Activated CD8-positive, alpha-beta memory T cell treated with anti-CD3 and anti-CD28 coated beads, Interleukin-2, amount 10 ng/mL, durations not matched to agents 7 days and 5 days (primary cell): ENCODE measurements around the gene LOC101059915.
A peak's percentile ranks its signal among the peaks of the same experiment; 100 is the strongest.
"Not testable (repeated sequence)": the region's sequence is repeated elsewhere in the genome, so short reads cannot be mapped to it uniquely, and the experiment has no call there.

ENCODE experiments used
- ATAC-seq: fragments of 150-1000 bp; cut with Tn5 transposase; one replicate; pipeline ENCODE4 v1.10.0; 2021; ENCODE audit warnings: moderate library complexity
- CTCF ChIA-PET: fragments of 350-600 bp; sonication (Branson Sonifier 250); formaldehyde crosslinking; loops from one replicate; lab custom pipeline; 2021; ENCODE audit warnings: antibody characterized with exemption; lab: Charles Lee
- DNase-seq: peaks from one replicate; pipeline ENCODE4 v3.0.0-alpha.2; 2020
- H3K27ac Mint-ChIP-seq: one replicate; pipeline ENCODE4 v1.8.0; 2021; ENCODE audit warnings: mild to moderate bottlenecking, mixed read lengths
- H3K27me3 Mint-ChIP-seq: one replicate; pipeline ENCODE4 v1.8.0; 2021; ENCODE audit warnings: mixed read lengths
- H3K36me3 Mint-ChIP-seq: one replicate; pipeline ENCODE4 v1.8.0; 2021; ENCODE audit warnings: mild to moderate bottlenecking, mixed read lengths
- H3K4me1 Mint-ChIP-seq: one replicate; pipeline ENCODE4 v1.8.0; 2021; ENCODE audit warnings: mixed read lengths
- H3K4me3 Mint-ChIP-seq: one replicate; pipeline ENCODE4 v1.8.0; 2021; ENCODE audit warnings: mild to moderate bottlenecking, moderate library complexity, mixed read lengths
- H3K9me3 Mint-ChIP-seq: one replicate; pipeline ENCODE4 v1.8.0; 2022; ENCODE audit warnings: low read depth, mixed read lengths

The LOC101059915 gene

DNA sequence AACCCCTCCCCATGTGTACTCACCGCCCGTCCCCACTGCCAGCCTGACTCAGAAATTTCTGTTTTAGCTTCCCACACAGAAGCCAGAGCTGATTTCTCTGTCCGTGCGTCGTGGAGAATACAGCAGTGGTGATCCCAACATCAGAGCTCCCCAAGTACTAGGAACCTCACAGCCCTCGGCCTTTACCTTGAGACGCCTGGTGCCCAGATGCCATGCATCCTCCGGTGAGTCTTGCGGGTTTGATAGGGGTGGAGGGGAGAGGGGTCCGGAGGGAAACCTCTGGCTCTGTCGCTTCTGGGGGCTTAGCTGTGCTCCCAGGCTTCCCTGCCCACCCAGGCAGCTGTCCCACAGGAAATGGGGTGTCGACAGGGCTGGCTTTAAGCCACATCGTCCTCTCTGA, 2.1 kb downstream of the LOC101059915 start:
- no peaks in the 10 kb centered on the region for H3K9me3 Mint-ChIP-seq
- H3K27me3 Mint-ChIP-seq: peaks cover 9% of the 10 kb centered on the region
- H3K4me1 Mint-ChIP-seq: peaks cover 18% of the 10 kb centered on the region
- DNase-seq: no peak
- H3K27ac Mint-ChIP-seq: no peak overlapping the region
- ATAC-seq: no peak
- H3K4me3 Mint-ChIP-seq: no peak overlapping the region
- CTCF ChIA-PET: no interaction called here
- H3K36me3 Mint-ChIP-seq: no peaks in the 10 kb centered on the region

DNA sequence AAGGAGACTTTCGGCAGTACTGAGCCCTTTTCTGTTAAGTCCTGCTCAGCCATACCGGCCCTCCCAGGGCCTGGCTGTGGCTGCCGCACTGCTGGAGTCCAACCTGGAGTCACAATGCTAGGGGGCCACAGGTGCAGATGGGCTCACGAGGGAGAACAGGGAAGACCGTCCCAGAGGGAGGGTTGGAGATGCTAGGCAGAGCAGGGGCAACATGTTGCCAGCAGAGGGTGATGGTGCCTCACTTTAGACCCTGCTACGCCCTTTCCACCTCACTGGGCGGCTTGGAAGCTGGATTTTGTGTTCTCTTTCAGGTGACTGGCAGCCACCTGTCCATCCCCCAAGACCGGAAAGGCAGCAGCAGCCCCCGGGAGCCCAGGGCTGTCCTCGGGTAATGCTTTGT, 2.6 kb downstream of the LOC101059915 start:
- H3K27me3 Mint-ChIP-seq, H3K36me3 Mint-ChIP-seq, H3K4me3 Mint-ChIP-seq, H3K9me3 Mint-ChIP-seq, H3K27ac Mint-ChIP-seq, DNase-seq: not testable (repeated sequence)
- peak; percentile 61 for ATAC-seq
- CTCF ChIA-PET: interaction anchor here (1.6 kb wide), 1 partner anchor 189 kb away, joined by 3 read pairs; no protein-coding TSS in a partner anchor
- peaks cover 18% of the 10 kb centered on the region for H3K4me1 Mint-ChIP-seq

DNA sequence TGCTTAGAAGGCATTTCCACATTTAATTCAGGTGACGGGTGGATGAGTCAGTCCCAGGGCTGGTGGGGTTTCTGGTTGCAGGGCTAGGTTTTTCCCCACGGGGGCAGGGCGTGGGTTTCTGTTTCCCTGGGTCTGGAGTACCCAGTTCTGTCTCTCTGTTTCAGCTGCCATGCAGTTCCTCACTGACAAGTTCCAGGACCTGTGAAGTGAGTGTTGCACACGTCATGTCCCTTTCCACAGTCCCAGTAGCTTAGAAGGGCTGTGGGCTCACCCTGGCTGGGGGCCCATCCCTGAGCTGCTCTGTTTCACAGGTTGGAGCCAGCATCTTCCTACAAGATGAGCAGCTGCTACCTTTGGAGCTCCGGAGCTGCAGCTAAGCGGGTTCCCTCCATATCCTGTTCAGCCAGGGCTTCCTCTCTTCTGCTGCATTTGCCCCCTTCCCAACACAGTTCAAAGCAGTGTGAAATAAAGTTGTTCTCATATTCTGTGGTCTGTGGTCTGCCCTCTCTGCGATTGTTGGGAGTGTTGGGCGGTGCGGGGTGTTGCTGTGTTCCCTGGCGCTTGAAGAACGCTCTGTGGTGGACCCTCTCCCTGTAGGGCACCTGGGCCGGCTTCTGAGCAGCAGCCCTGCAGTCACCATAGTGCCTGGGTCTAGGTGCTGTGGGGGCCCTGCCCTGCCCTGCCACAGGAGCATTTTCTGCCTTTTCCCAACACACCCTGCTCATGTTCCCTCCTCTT, 3.9 kb downstream of the LOC101059915 start:
- Mint-ChIP-seq H3K9me3 (no peaks in the 10 kb centered on the region), H3K4me1 (peaks cover 18% of the 10 kb centered on the region), H3K27me3 (peaks cover 9% of the 10 kb centered on the region), H3K36me3 (no peaks in the 10 kb centered on the region), H3K27ac (no peak overlapping the region), H3K4me3 (no peak overlapping the region)
- CTCF ChIA-PET: interaction anchor here (1.6 kb wide), 1 partner anchor 188 kb away, joined by 3 read pairs; no protein-coding TSS in a partner anchor
- ATAC-seq (no peak), DNase-seq (no peak)

DNA sequence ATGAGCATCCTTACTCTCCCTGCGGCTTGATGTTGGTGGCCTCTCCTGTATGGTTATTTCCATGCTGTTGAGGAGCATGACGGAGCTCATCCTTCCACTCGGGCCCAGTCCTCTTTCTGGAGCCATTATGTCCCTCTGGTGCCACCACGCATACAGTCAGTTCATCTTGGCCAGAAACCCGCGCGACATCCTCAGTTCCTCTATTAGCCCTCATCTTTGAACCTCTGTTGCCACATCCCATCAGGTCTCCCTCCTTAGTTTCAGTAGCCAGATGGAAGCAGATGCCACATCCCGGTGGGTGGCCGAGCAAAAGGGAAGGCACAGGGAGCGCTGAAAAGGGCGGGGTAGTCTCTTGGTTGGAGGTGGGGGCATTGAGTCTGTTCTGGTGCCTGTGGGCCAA, 4.6 kb downstream of the LOC101059915 start:
- no peak overlapping the region for H3K27ac Mint-ChIP-seq
- H3K27me3 Mint-ChIP-seq: peaks cover 9% of the 10 kb centered on the region
- CTCF ChIA-PET: no interaction called here
- H3K9me3 Mint-ChIP-seq: no peaks in the 10 kb centered on the region
- peaks cover 18% of the 10 kb centered on the region for H3K4me1 Mint-ChIP-seq
- ATAC-seq: no peak
- no peak for DNase-seq
- no peak overlapping the region for H3K4me3 Mint-ChIP-seq
- no peaks in the 10 kb centered on the region for H3K36me3 Mint-ChIP-seq

DNA sequence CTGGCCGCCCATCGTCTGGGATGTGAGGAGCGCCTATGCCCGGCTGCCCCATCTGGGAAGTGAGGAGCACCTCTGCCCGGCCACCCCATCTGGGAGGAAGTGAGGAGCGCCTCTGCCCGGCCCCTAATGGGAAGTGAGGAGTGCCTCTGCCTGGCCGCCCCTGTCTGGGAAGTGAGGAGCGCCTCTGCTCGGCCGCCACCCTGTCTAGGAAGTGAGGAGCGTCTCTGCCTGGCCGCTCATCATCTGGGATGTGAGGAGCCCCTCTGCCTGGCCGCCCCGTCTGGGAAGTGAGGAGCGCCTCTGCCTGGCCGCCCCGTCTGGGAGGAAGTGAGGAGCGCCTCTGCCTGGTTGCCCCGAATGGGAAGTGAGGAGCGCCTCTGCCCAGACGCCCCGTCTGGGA, 8.3 kb downstream of the LOC101059915 start:
- H3K27me3 Mint-ChIP-seq, CTCF ChIA-PET, H3K4me3 Mint-ChIP-seq, ATAC-seq, DNase-seq, H3K36me3 Mint-ChIP-seq, H3K27ac Mint-ChIP-seq, H3K9me3 Mint-ChIP-seq: not testable (repeated sequence)
- H3K4me1 Mint-ChIP-seq: peaks cover 13% of the 10 kb centered on the region

DNA sequence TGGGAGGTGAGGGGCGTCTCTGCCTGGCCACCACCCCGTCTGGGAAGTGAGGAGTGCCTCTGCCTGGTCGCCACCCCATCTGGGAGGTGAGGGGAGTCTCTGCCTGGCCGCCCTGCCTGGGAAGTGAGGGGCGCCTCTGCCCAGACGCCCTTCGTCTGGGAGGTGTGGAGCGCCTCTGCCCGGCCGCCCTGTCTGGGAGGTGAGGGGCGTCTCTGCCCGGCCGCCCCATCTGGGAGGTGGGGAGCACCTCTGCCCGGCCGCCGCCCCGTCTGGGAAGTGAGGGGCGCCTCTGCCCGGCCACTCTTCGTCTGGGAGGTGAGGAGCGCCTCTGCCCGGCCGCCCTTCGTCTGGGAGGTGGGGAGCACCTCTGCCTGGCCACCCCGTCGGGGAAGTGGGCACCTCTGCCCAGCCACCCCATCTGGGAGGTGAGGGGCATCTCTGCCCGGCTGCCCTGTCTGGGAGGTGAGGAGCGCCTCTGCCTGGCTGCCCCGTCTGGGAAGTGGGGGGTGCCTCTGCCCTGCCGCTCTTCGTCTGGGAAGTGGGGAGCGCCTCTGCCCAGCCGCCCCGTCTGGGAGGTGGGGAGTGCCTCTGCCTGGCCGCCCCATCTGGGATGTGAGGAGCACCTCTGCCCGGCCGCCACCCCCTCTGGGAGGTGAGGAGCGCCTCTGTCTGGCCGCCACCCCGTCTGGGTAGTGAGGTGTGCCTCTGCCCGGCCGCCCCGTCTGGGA, 8.9 kb downstream of the LOC101059915 start:
- CTCF ChIA-PET, H3K4me1 Mint-ChIP-seq, H3K4me3 Mint-ChIP-seq, H3K36me3 Mint-ChIP-seq, H3K9me3 Mint-ChIP-seq, H3K27me3 Mint-ChIP-seq, H3K27ac Mint-ChIP-seq, ATAC-seq, DNase-seq: not testable (repeated sequence)

DNA sequence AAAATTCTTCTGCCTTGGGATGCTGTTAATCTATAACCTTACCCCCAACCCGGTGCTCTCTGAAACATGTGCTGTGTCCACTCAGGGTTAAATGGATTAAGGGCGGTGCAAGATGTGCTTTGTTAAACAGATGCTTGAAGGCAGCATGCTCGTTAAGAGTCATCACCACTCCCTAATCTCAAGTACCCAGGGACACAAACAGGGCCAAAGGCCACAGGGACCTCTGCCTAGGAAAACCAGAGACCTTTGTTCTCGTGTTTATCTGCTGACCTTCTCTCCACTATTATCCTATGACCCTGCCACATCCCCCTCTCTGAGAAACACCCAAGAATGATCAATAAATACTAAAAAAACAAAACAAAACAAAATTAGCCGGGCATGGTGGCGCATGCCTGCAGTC, 9.8 kb downstream of the LOC101059915 start:
- ATAC-seq, H3K4me1 Mint-ChIP-seq, H3K27ac Mint-ChIP-seq, H3K4me3 Mint-ChIP-seq, H3K9me3 Mint-ChIP-seq, CTCF ChIA-PET, H3K36me3 Mint-ChIP-seq, DNase-seq, H3K27me3 Mint-ChIP-seq: not testable (repeated sequence)

DNA sequence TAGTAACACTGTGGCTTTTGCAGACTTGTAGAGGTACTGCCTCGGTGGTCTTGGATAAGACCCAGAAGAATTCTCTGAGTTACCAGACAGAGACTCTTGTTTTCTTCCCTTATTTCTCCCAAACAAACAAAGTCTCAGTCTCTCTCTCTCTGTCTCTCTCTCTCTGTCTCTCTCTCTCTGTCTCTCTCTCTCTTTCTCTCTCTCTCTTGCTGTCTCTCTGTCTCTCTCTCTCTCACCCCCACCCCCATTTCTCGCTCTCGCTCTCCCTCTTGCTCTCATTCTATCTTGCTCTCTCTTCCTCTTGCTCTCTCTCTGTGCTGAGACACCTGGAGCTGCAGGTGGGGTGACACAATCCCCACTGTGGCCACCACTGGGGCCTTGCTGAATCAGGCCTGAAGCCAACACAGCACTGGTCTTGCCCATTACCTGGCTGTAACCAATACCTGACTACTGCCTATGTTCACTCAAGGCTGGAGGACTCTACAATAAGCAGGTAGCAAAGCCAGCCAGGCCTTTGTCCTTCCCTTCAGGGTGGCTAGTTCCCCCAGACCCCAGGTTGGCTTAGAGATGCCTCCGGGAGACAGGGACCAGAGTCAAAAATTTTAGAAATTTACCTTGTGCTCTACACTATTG, 12.3 kb downstream of the LOC101059915 start:
- Mint-ChIP-seq H3K27me3 (no peaks in the 10 kb centered on the region), H3K4me3 (no peak overlapping the region), H3K36me3 (no peaks in the 10 kb centered on the region), H3K27ac (no peak overlapping the region), H3K4me1 (no peaks in the 10 kb centered on the region), H3K9me3 (no peaks in the 10 kb centered on the region)
- DNase-seq (no peak), ATAC-seq (no peak)
- CTCF ChIA-PET: no interaction called here

DNA sequence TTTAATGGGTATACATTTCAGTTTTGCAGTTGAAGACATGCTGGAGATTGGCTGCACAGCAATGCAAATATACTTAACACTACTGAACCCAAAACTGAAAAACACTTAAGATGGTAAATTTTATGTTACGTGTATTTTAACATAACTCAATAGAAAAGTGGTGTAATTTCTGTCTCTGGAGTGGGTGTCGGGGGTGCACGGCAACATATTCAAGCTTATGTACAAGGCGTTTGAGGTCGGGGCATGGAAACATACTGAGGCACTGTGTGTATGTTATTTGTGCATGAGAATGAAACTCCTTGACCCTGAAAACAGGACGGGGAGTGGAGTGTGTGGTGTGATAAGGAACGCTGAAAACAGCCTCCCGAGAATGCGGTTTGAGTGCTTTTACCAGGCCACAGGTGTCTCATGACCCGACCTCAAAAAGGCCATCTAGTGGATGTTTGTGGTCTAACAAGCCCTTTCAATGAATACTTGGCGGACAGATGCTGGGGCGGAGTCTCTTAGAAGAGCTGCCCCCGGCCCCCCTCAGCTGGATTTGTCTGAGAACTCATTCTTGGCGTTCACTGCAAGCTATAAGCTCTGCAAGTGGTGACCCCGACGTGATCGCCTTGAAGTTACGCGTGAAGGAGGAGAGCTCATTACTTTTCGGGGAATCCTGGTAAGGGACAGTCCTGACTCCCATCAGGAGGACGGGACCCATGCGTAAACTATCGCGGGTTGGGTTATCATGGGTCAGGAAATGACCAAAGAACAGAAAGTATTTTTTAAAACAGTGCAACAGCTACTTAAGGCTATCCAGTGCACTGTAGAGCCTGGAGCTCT, 29.5 kb downstream of the LOC101059915 start:
- H3K4me3 Mint-ChIP-seq, DNase-seq, H3K27me3 Mint-ChIP-seq, H3K9me3 Mint-ChIP-seq, H3K27ac Mint-ChIP-seq, CTCF ChIA-PET, H3K4me1 Mint-ChIP-seq, H3K36me3 Mint-ChIP-seq, ATAC-seq: not testable (repeated sequence)

DNA sequence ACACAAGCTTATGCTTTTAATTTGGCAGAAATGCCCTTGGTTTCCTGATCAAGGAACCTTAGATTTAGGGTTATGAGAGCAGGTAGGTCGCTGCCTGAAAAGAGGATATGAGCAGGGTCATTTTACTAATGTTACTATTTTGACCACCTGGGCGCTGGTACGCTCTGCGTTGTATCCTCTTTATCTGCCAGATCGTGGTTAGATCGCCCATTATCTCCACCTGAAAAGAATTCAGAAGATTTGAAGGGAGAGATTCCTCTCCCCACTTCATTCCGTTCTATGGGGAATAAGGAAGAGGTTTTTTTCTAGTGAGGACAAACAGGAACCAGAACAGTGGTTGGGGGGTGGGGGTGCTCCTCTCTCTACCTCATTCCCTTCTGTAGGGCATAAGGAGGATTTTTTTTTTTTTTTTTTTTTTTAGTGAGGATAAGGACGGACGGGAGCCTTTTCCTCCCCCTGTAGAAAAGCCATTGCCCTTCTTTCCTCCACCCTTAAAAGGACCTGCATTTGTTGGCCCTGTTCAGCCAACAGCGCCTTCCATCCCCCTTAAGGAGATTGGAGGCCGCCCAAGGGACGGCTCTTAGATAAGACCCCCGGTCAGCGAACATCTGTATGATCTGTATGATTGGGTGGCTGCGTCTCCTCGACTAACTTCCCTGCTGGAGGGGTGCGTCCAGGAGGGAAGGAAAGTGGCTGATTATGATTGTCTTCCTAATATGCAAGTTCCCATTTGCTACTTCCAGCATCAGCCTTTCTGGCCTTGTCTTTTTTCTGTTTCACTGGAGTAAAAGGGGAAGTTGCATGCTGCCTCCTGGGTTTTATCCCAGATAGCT, 30.3 kb downstream of the LOC101059915 start:
- CTCF ChIA-PET, H3K9me3 Mint-ChIP-seq, H3K4me1 Mint-ChIP-seq, ATAC-seq, H3K4me3 Mint-ChIP-seq, H3K27me3 Mint-ChIP-seq, H3K27ac Mint-ChIP-seq, H3K36me3 Mint-ChIP-seq, DNase-seq: not testable (repeated sequence)

DNA sequence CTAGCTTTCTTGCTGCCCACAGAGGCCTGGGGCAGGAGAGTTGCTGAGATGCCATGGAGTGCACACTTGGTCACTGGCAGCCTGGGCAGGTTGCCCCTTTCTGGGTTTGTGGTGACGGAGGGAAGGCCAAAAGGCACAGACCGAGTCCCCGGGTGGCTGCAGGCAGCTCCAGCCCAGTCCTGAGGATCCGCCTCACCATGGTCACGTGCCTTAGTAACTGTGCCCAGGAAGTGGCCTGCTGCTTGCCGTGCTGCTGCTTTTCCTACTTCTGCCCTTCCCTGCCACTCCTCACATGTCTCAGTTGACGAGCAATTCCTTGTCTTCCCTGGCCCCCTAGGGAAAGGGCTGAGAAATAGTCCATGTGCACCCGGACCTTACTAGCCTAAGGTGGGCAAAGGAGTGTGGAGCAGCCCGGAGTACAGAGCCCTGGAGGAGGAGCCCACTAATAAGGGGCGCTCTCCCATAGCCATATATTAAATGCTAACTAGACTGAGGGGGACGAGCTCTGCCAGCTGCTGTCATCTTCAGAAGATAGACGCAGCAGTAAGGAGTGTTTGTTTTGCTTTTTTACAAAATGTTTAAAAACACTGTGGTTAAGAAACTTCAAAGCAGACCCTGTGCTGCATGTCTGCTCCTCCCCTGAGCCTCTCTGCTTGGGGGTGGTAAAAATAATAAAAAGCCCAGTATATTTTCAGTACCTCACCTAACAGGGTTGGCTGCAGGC, 31.1 kb downstream of the LOC101059915 start:
- DNase-seq, H3K9me3 Mint-ChIP-seq, H3K36me3 Mint-ChIP-seq, H3K27me3 Mint-ChIP-seq, H3K4me1 Mint-ChIP-seq, CTCF ChIA-PET, ATAC-seq, H3K4me3 Mint-ChIP-seq, H3K27ac Mint-ChIP-seq: not testable (repeated sequence)

DNA sequence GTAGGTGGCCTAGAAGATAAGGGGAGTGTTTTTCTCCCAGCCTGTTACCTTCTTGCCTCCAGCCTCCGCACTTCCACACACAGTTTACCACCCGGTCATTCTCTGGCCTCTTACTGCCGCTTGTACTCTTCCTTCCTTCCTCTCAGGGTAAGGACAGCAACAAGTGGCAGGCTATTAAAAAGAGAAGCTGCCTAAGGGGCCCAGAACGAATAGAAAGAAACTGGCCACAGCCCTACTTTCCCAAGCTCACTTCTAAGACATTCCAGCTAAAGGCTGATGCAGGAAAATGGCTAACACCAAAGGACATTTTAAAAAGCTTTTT, 31.6 kb downstream of the LOC101059915 start:
- ATAC-seq, H3K27ac Mint-ChIP-seq, DNase-seq, H3K4me3 Mint-ChIP-seq, H3K4me1 Mint-ChIP-seq, CTCF ChIA-PET, H3K36me3 Mint-ChIP-seq, H3K27me3 Mint-ChIP-seq, H3K9me3 Mint-ChIP-seq: not testable (repeated sequence)
